NCI-H510A (cell line): ENCODE measurements around the gene RPRD1A.
A peak's percentile ranks its signal among the peaks of the same experiment; 100 is the strongest.
"Not testable (repeated sequence)": the region's sequence is repeated elsewhere in the genome, so short reads cannot be mapped to it uniquely, and the experiment has no call there.

Experiments used
- DNase-seq: peaks from one replicate; lab custom pipeline; 2025; lab: John Stamatoyannopoulos, UW

RPRD1A gene

GRCh38 chr18:36067055-36067957 is at the start of gene RPRD1A:
Gene RPRD1A (minus strand): TSS chr18:36067559. CDS start chr18:36067404, 155 bp downstream.
- DNase-seq, result peak; percentile 98

GRCh38 chr18:36116771-36117170 is 49.4 kb upstream of the RPRD1A start:
- not testable (repeated sequence) for DNase-seq

GRCh38 chr18:36114738-36115137 is 47.4 kb upstream of the RPRD1A start:
- DNase-seq, result no peak

- DNase-seq, result no peak
Measured at GRCh38 chr18:36114251-36114650, 46.9 kb upstream of the RPRD1A start.

- no peak for DNase-seq
Measured at GRCh38 chr18:36112302-36112701, 44.9 kb upstream of the RPRD1A start.

- no peak for DNase-seq
Measured at GRCh38 chr18:36109737-36110136, 42.4 kb upstream of the RPRD1A start.

GRCh38 chr18:36108601-36109000 is 41.2 kb upstream of the RPRD1A start:
- DNase-seq, result no peak

- no peak for DNase-seq
Measured at GRCh38 chr18:36108196-36108595, 40.8 kb upstream of the RPRD1A start.

GRCh38 chr18:36107477-36107876 is 40.1 kb upstream of the RPRD1A start:
- DNase-seq, result no peak

- DNase-seq, result no peak
Measured at GRCh38 chr18:36104749-36105148, 37.4 kb upstream of the RPRD1A start.

GRCh38 chr18:36101943-36102342 is 34.6 kb upstream of the RPRD1A start:
- no peak for DNase-seq

GRCh38 chr18:36099311-36099710 is 32.0 kb upstream of the RPRD1A start:
- DNase-seq, result no peak

- no peak for DNase-seq
Measured at GRCh38 chr18:36096955-36097354, 29.6 kb upstream of the RPRD1A start.

GRCh38 chr18:36095936-36096519 is 28.7 kb upstream of the RPRD1A start:
- no peak for DNase-seq

- DNase-seq, result no peak
Measured at GRCh38 chr18:36094431-36094830, 27.1 kb upstream of the RPRD1A start.

- DNase-seq, result not testable (repeated sequence)
Measured at GRCh38 chr18:36092116-36092515, 24.8 kb upstream of the RPRD1A start.

GRCh38 chr18:36089001-36089400 is 21.6 kb upstream of the RPRD1A start:
- no peak for DNase-seq

GRCh38 chr18:36088256-36088655 is 20.9 kb upstream of the RPRD1A start:
- DNase-seq, result no peak

- DNase-seq, result no peak
Measured at GRCh38 chr18:36086186-36086585, 18.8 kb upstream of the RPRD1A start.

GRCh38 chr18:36085195-36085594 is 17.8 kb upstream of the RPRD1A start:
- no peak for DNase-seq

- DNase-seq, result no peak
Measured at GRCh38 chr18:36083729-36084128, 16.4 kb upstream of the RPRD1A start.

GRCh38 chr18:36081118-36081517 is 13.8 kb upstream of the RPRD1A start:
- not testable (repeated sequence) for DNase-seq

- DNase-seq, result no peak
Measured at GRCh38 chr18:36078751-36079529, 11.6 kb upstream of the RPRD1A start.
